Stimulated activated CD4-positive, alpha-beta T cell treated with anti-CD3 and anti-CD28 coated beads, Interleukin-1b, Interleukin-23, amount 100 ng/mL, for 1 hour (primary cell): ENCODE results near the gene PDE4B.

ENCODE experiments used
- DNase-seq, 2 donors: peaks; one replicate each; pipeline ENCODE4 v3.0.0-alpha.2; 2020; ENCODE audit warnings: low read depth in 2 of 2

The PDE4B gene

DNA sequence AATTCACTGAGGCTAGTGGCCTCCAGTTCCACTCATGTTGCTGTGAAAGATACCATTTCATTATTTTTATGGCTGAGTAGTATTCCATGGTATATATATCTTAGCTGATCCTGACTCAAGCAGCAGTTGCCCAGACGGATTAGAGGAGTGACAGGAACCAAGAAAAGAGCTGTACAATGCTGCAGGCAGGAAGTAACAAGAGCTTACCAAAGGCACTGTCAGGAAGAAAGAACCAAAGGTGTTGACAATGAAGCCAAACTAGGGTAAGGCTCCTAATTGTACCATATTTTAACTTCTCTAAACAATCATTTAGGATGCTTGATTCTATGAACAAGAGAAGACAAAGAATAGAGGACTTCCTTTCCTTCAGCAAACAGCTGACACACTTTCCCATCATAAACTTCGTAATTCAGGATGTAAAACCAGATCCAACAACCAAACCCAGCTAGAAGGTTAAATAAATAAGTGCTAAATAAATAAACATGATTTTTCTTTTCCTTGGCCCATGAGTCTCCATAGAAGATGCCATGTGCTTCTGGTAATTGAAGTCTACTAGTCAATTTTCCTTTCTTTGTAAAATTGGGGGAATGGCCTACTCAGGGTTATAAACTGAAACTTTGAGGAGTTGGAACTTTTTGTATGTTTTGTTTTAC, 493.0 kb downstream of the PDE4B start:
- no peak for DNase-seq

DNA sequence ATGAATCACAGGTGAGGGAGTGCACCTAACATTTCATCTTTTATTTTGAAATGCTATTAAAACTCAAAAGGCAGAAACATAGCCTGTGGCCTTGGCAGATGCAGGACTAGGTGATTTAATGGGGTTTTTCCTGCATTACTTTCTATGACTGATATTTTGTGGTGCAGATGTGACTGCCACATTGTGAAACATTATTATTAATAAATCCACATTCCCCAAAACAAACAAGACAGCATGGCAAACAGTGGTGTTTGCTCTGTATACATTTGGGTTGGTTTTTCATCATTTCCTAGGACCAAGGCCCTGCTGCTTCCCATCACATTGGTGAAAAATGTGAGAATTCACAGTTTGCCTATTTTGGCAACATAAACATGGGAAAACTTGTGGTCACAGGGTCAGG, 493.6 kb downstream of the PDE4B start:
- DNase-seq = no peak

GRCh38 chr1:66288048-66288447, 495.4 kb downstream of the PDE4B start:
- DNase-seq = no peak

DNA sequence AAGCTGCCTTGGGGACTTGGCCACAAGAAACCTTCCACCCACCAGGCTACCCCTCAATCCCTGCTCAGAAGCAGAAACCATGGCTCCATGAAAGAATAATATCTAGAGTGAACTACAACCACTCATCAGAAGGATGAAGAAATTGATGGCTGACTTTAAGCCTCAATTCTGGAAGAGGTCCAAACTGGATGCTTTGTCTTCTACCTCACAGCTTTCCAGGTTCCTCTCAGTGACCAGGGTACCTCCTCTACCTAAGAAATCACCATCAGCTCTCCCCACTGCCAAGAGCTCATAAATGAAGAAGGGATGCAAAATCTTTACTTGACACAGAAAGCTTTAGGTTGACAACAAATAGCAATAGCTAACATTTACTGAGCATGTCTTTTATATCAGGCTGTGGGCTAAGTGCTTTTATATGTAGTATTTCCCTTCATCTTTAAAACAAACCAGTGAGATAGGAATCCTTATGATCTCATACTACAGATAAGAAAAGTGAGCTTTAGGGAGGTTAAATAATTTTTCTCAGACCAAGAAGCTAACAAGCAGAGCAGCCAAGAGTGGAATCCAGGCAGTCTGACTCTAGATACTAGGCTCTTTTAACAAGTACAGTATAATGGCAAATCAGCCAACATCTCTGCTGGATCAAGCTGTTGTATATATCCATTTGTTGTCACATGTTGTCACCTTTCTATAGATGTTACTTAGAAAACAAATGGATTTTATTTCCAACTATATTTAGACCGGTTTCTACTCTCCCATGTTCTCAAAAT, 498.3 kb downstream of the PDE4B start:
- no peak for DNase-seq

DNA sequence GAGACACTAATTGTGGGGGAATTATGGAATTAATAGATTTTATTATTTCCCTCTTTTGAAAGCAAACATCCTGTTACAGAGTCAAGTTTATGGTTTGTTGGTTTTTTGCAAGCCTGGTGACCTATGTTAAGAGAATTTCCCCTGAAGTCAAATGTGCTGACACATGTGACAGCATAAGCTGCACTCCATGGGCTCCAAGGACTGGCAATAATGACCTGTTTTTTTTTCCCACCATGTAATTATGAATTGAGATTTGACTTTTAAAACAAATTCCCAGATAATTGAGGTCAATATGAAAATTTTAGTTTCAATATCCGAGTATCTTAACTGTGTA, 498.8 kb downstream of the PDE4B start:
- no peak for DNase-seq

GRCh38 chr1:66292305-66292704, 499.6 kb downstream of the PDE4B start:
- DNase-seq = no peak

GRCh38 chr1:66292944-66293343, 500.2 kb downstream of the PDE4B start:
- no peak for DNase-seq

GRCh38 chr1:66294707-66295370, 502.1 kb downstream of the PDE4B start:
- DNase-seq = no peak

DNA sequence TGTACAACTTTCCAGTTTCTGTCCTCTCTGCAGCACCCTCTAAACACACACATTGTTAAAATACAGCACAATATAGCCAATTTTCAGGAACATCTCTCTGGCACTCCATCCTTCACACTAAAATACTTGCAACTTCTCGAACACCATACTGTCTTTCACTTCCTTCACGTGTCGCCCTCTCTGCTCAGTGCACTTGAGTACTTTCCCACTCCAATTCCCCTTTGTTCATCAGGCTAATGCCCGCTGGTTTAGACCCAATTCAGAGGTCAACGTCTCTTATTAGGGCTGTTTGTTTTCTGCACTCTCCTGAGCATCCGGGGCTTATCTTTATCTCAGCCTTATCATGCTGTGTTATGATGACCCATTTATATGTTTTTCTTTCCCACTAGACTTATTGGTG, 503.1 kb downstream of the PDE4B start:
- no peak for DNase-seq

DNA sequence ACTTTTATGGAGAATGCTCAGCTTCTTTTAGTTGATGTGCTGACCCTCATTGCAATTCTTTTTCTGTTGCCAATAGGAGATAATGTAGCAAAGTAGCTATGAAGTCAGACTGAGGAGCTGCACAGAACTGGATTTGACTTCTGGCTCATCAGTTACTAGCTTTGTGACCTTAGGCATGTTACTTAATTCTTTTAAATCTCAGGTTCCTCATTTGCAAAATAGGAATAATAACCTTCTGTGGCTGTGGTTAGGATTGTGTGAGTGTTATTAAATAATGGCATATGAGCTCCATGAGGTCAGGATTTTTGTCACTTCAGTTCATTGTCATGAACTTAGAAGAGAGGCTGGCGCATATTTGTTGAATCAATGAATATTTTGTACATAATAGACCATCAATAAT, 503.7 kb downstream of the PDE4B start:
- no peak for DNase-seq

DNA sequence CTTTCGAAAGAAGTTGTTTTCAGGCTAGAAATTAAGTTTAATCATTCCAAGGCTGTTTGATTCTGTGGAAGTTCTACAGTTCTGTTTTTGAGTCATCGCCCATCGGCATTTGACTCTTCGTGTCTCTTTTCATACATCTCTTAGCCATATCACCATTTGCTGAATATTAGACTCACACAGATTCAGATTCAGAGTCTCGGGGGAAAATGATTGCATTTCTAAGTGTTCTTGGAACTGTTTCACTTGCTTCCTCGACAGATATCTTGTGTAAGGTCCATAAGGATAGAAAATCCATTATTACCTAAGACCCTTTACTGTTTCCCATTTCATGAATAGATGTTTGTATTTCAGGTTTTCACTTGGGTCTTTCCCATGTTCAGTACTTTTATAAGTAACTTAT, 504.3 kb downstream of the PDE4B start:
- DNase-seq = no peak

GRCh38 chr1:66298464-66298863, 505.8 kb downstream of the PDE4B start:
- no peak for DNase-seq

- no peak for DNase-seq
These were observed 507.7 kb downstream of the PDE4B start for GRCh38 chr1:66300280-66300971.

- no peak for DNase-seq
These were observed 508.3 kb downstream of the PDE4B start for GRCh38 chr1:66300972-66301451.

DNA sequence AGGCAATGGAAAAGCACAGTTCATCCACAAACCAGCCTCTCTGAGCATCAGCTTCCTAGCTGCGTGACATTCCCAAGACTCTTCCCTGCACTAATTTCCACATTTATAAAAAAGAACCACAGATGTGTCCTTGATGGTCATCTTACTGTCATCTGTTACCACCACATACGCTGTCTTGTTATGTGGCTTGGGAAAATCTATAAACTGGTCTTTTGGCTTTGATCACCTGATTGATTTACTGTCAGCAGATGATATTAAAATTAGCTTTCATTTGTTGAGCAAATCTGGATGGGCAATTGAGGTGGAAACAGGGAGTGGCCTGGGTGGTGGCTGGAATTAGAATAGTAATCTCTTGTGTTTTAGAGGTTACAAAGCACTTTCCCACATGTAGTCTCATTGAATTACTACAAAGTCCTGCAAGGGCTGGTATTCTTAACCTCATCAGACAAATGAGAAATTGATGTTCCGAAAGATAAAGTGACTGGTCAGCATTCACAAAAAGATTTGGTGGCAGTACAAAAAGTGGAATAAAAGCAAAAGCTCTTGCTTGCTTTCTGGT, 509.6 kb downstream of the PDE4B start:
- DNase-seq = no peak

DNA sequence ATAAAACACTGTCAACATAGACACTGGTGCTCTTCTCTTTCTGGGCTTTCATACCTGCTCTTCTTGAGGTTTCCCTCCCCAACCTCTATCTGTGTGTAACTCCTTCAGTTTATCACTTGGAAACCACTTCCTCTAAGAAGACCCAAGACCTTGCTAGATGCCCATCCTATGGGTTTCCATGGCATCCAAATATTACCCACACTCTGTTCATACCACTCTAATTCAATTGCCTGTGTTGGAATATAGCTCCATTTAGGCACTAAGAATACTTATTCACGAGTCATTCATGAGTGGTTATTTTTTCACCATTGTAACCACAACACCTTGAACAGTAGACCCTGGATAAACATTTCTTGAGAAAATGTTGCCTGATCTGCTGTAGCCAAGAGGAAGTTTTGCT, 510.1 kb downstream of the PDE4B start:
- DNase-seq = no peak

- DNase-seq = no peak
These were observed 511.0 kb downstream of the PDE4B start for GRCh38 chr1:66303646-66304045.

- no peak for DNase-seq
These were observed 511.4 kb downstream of the PDE4B start for GRCh38 chr1:66304128-66304527.

DNA sequence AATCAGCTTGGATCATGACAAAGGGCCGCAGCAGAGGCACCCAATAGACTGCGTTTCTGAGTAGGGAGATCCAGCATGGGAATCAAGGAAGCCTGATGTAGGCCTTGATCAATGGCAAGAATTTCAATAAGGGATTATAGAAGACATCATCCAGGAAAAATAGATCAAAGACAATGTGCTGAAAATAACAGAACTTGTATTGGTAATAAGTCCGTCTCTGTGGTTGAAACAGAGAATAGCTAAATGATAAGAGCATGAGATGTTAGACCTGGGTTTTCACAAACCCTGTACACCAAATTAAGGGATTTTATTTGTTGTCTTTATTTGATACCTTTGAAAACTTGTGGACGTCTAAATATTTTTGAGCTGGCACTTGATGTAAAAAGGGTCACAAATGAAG, 513.2 kb downstream of the PDE4B start:
- DNase-seq = no peak

DNA sequence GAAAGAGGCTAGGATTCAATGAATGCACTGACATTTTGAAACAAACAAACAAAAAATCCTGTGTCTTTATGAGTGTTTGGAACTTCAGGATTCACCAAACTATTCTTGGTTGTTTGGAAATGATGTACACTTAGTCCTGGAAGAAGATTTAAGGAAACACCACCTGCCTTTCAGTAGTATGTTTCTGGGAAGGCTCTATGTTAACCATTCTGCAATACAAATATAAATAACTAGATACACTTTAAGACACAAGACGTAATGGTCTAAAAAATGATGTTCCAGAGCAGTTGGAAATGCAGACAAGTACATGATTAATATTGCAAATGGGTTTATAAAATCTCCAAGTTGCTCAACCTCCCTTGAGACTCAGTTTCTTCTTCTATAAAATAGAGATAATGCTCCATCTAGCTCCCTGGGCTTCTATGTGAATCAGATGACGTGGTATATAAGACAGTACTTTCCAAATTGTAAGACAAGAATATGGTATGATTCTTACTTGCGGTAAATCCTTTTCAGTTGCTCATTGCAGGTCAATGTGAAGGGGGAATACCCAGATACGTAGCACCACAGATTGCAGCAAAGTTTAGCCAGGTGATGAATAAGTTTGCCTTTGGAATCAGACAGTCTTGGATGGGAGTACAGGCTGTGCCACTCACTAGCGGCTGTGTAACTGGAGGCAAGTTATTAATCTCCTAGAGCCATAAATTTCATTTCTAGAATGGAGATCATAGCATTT, 516.5 kb downstream of the PDE4B start:
- DNase-seq = no peak

GRCh38 chr1:66311092-66311491, 518.4 kb downstream of the PDE4B start:
- no peak for DNase-seq
